ENCODE data around the gene CD200. TPM values are rescaled to one million over a fixed set of nuclear protein-coding genes. Genes with fewer than 3 reads are reported as not detected.

CD200 gene
- total and polyA plus RNA-seq, 10 of the 15 experiments (the other 5 are each of a cell fraction or from before 2014, with no cell fraction given): 21.2 to 84.3 (median 33.2) TPM

GRCh38 chr3:112303764-112304325 lies 29.1 kb upstream of the CD200 start (continued):
- TF ChIP-seq ZBED1 (IDR thresholded peaks at IDR 0.05; ENCODE audit: borderline replicate concordance) (no peak), MYB (IDR thresholded peaks at IDR 0.05; ENCODE audit: borderline replicate concordance, low read depth, low read length) (no peak), HDAC6 (IDR thresholded peaks at IDR 0.05; ENCODE audit: unreplicated experiment) (no peak), ZBTB40 (IDR thresholded peaks at IDR 0.05; ENCODE audit: borderline replicate concordance) (no peak)

GRCh38 chr3:112304611-112305010 lies 28.3 kb upstream of the CD200 start:
- TF ChIP-seq DPF2 (IDR thresholded peaks at IDR 0.05) (no peak), CTCF (IDR thresholded peaks at IDR 0.05 in 2 of 3, conservative IDR thresholded peaks at IDR 0.05 in 1 of 3; ENCODE audit: control insufficient read depth in 2 of 3, extremely low read depth in 1 of 3, insufficient read depth in 1 of 3, low read depth in 3 of 3, low read length in 3 of 3) (peak in 2 of 3 experiments; percentile 19 to 30; a peak in 1 of 6 replicates), BCL3 (IDR thresholded peaks at IDR 0.05; ENCODE audit: borderline replicate concordance, insufficient read depth, low read depth, low read length, poor library complexity, severe bottlenecking) (no peak)
- ChIA-PET POLR2A (interaction anchor here (0.5 kb wide), 1 partner anchor 48 kb away, joined by 4 read pairs; no protein-coding TSS in a partner anchor), CTCF (interaction anchor here (0.6 to 3.6 kb wide), 13 partner anchors 10 to 228 kb away, joined by 3 to 39 read pairs (median 4); partner anchors contain the start of genes CD200 and SLC9C1), RAD21 (ENCODE audit: unreplicated experiment) (interaction anchor here (1.1 to 1.6 kb wide), 2 partner anchors 28 to 132 kb away, joined by 3 to 5 read pairs; partner anchors contain the start of gene CD200), SMC1A (ENCODE audit: uncharacterized antibody, unreplicated experiment) (interaction anchor here (1.1 to 2.5 kb wide), 15 partner anchors 9 to 247 kb away, joined by 3 to 11 read pairs (median 5); partner anchors contain the start of gene SLC9C1)
- Histone ChIP-seq H3K27me3 (replicated peaks in 1 of 2; ENCODE audit: control insufficient read depth in 2 of 2, insufficient read depth in 2 of 2, low read length in 1 of 2) (no peaks in the 10 kb centered on the region), H3K4me1 (ENCODE audit: control insufficient read depth, insufficient read depth, low read length) (peaks cover 9% of the 10 kb centered on the region), H3K4me3 (no peak overlapping the region), H3K27ac (ENCODE audit: control insufficient read depth, insufficient read depth) (no peak overlapping the region), H3K36me3 (ENCODE audit: control insufficient read depth in 2 of 2, insufficient read depth in 2 of 2, low read length in 1 of 2) (no peaks in the 10 kb centered on the region), H4K20me1 (ENCODE audit: control insufficient read depth, insufficient read depth) (no peaks in the 10 kb centered on the region), H3K9ac (ENCODE audit: control insufficient read depth, insufficient read depth, low read length) (no peak overlapping the region), H3K9me3 (replicated peaks; ENCODE audit: control insufficient read depth, insufficient read depth, low read length) (peaks cover 1% of the 10 kb centered on the region; the same call in 1 of the 3 replicates), H3K4me2 (ENCODE audit: control insufficient read depth, insufficient read depth) (no peak overlapping the region), H2AFZ (ENCODE audit: control insufficient read depth, low read depth, low read length) (peak overlapping the region; percentile 67), H3K79me2 (ENCODE audit: control insufficient read depth, insufficient read depth, low read length) (no peaks in the 10 kb centered on the region)
- 81% methylated on average over 2 of the region's 2 CpGs for WGBS (ENCODE audit: insufficient coverage, insufficient replicate concordance, low lambda C conversion rate, missing lambda C conversion rate)
- FAIRE-seq (no peak), DNase-seq (ENCODE audit: low read depth, low spot score) (no peak), ATAC-seq (peak; percentile 60)
- in situ Hi-C loops (cut with MboI): no loop called here
- BruUV-seq (replicated peaks): no TSS peak
- intact Hi-C loops (cut with micrococcal nuclease; ENCODE audit: unreplicated experiment): no loop called here

Measured in GM12878 (cell line).